Stimulated activated naive CD4-positive, alpha-beta T cell treated with Interleukin-2 at 50 U/mL for 16 hours (primary cell): Measurements from ENCODE around the gene RAPGEF4.

Experiments
- DNase-seq: peaks from one replicate; lab custom pipeline; 2025; lab: John Stamatoyannopoulos, UW

The RAPGEF4 gene

DNA sequence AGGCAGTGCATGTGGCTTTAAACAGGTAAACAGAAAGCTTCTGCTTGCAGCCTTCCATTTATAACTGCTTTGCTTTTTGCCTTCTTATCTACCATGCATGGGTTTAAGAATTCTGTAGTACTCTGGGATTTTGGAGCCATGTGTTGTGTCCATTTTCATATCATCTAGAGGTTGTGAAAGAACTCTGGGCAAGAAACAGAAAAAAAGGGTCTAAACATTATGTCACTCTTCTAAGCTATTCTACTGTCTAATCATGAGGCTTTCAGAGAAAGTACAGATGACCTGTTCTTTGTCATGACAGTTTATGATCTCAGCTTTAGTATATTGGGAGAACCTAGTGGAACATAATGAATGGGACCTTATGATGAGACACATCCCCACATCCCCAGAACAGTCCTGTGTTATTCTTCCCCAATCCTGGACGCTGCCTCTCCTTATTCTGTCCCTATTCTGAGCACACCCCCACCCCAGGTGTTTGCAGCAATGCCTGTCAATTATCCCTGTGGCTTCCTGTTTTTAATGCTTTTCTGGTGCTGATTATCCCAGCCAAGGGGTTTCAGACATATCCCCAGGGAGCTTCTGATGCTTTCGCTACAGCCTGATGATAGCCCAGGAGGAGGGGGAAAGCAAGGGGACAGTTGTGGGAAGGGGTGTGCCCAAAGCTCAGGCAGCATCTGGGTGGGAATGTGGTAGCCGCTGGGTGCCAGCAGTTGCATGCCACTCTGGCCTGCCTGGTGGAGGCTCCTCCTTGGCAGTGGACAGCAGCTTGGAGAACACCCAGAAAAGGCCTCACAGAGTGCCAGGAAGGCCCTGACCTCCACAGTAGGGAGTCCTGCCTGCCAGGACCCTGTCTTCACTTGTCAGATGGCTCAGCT, 170.5 kb downstream of the RAPGEF4 start:
- no peak for DNase-seq

DNA sequence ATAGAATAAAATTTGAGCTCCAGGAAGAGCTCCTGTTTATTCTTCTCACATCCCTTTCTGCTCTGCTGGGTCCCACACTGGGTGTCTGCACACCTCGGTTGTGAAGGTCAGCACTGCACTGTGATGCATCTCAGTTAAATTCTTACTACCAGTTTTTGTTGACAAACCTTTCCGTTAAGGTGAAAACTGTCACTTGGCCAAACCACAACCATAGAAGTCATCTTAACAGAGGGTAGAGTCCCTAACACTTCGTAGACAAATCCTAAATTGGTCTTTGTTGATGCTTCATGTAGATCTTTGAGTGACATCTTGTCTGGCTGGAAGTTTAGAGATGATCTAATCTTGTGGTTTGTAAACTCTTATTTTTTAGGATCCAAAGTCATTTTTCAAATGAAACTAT, 172.6 kb downstream of the RAPGEF4 start:
- DNase-seq, result no peak

DNA sequence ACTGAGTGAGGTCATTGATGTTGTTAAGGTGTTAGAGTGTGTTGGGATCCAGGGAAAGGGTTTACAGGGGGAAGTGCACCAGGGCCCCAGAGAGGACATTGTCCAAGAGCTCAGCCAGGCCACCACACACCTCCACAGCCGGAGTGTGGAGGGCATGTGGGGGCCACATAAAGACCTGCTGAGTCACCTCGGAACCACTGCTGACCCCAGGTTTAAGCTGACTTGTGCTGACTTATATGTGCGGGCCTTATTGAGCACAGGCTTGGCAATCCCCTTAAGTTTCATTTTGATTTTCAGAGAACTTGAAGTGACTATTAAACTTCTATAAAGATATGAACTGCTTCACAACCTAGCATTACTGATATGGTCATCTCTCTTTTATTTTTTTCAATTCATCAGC, 173.8 kb downstream of the RAPGEF4 start:
- no peak for DNase-seq

DNA sequence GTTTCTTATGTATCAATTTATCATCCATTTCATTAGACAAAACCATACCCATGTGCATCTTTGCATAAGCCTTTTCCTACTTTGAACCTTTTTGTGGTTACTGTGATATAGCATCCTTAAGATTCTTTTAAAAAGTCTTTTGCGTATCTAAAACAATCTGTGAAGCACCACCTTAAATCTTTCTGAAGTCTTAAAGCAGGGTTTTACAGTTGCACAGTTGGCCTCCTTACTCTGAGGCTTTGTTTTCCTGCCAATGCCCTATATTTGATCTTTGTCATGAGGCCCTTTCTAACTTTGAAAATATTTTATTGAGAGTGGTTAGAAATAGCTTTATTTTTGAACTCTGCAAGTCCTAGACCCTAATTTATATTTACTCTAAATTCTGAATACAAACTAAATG, 176.6 kb downstream of the RAPGEF4 start:
- no peak for DNase-seq

DNA sequence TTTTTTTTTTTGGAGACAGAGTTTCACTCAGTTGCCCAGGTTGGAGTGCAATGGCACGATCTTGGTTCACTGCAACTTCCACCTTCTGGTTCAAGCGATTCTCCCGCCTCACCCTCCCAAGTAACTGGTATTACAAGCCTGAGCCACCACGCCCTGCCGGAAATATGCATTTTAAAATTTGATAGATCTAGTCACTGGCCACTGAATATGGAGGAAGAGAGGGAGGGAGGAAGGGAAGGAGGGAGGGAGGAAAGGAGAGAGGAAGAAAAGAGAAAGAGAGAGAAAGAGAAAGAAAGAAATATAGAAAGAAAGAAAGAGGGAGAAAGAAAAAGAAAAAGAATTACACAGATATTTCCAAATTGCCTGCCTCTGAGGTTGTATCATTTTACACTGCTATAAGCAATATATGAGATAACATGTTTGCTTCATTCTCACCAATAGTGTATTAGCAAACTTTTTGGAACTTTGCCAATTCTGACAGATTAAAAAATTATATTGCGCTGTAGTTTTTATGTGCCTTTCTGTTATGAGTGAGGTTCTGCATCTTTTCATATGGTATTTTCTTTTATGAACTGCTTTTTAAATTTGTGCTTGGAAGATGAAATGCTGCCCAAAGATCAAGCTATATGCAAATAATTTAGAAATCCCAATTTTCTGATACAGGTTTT, 178.8 kb downstream of the RAPGEF4 start:
- DNase-seq, result no peak

DNA sequence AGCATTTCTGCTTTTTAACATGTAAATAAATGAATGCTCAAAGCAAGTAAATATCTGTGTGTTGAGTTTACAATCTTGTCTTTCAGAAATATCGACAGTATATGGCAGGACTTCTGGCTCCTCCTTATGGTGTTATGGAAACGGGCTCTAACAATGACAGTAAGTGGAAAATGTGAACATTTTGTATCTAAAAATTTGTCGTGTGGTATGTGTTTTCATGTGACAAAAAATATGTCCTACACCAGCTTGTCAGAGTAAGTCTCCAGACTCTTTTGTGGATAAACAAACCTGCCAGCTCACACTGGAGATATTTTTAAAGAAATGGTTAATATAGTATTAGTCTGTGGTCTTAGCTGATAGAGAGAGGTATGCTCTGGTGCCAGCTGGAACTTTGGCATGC, 182.1 kb downstream of the RAPGEF4 start:
- no peak for DNase-seq

DNA sequence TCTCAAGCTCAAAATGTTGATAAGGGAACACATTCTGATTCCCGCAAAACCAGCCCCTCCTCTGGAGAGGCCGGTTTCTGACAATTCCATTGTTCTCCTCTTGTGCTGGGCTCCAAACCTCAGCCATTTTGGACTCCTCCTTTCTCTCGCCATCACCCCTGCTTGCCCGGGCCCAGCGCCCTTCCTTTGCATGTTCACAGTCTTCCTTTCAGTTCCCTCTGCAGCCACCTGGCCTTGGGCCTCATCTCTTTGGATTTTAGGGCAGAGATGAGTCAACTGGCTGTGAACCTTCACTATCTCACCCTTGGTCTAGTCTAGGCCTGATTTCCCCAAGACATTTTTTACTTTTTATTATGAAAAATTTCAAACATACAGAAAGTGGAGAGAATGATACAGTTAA, 184.1 kb downstream of the RAPGEF4 start:
- no peak for DNase-seq

DNA sequence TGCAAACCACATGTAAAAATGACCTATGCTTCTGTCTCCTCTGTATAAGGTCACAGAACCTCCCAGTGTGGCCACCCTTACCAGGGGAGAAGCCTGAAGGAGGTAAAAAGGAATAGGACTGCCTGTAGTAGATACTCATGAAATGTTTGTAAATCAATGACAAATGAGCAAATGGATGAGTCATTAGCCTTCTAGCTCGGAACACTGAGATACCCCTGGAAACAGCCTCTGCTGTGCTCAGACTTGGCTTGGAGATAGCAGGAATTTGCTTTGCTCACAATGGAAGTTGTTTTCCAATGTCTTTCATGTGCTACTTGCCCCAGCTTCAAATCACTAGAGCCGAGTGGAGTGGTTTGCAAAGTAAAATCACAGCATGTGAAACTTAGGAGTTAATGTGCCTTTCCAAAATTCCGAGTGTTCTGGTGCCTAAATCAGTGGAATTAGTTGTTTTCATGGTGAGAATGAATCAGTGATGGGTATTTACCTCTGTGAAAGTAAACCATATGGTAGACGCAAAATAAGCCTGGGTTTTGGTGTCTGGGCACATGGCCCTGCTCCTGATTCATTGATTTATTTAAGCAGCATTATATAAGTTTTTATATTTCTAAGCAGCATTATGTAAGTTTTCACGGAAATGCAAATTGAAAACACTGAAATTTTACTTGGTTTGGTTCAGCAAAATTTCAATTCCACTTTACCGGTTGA, 186.0 kb downstream of the RAPGEF4 start:
- DNase-seq, result no peak

DNA sequence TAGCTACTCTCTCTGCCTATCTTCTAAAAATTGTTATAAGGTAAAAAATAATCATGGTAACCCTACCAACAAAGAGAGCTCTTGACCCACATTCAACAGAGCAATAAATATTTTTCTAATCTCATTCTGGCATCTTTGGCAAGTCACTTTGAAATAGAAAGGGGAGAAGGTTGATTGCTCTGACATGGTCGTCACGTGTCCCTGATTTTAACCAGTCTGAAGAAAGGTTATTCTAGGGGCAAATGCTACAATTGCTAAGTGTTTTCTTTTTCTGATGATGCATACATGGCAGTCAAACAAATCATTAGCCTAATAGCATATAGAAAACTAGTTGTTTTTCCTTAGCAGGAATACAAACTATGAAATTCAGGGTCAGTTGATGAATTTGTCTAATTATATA, 186.7 kb downstream of the RAPGEF4 start:
- no peak for DNase-seq

DNA sequence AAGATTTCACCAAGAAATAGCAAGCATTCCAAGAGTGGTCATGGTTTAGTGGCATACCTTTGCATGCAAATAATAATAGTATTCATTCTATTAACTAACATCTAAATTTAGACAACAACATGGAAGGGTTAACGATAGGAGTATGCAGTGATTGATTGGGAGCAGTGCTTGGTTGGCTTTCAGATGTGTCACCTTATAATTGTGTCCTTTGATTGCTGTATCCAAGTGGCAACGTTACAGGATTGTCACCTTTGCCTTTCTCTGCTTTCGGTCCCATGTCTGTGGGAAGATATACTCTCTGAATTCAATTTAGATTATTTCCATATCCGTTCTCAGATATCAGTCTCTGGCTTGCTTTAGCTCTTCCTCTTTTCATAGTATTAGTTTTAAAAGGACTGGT, 187.2 kb downstream of the RAPGEF4 start:
- DNase-seq, result no peak

DNA sequence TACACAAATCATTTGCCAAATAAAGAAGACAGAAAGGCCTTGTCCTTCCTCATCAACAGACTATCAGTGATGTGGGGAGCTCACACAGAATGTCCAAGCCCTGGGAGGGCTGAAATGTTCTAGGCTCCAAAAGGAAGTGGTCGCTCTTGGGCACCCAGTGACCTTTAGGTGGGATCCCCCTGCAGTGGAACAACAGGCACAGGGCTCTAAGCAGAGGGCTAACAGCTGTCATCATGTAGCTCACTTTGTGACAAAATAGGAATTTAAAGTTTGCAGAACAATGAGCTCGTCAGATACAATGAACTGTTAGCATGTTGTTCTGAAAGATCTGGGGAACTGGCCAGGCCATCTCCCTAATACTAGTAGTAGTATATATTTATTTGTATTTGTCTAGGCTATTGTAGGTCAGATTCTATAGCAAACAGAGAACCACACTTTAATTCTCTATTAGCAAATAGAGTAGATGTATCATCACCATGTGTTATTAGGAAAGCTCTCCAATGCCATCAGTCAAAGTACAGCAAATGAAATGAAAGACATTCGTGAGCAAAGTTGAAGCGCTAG, 188.5 kb downstream of the RAPGEF4 start:
- no peak for DNase-seq

DNA sequence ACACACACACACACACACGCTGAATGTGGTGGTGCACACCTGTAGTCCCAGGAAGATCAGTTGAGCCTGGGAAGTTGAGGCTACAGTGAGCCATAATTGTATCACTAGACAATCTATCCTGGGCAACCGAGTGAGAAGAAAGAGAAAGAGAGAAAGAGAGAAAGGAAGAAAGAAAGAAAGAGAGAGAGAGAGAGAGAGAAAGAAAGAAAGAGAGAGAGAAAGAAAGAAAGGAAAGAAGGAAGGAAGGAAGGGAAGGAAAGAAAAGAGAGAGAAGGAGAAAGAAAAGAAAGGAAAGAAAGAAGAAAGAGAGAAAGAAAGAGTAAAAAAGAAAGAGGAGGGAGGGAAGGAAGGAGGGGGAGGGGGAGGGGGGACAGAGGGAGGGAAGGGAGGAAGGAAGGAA, 190.0 kb downstream of the RAPGEF4 start:
- no peak for DNase-seq

DNA sequence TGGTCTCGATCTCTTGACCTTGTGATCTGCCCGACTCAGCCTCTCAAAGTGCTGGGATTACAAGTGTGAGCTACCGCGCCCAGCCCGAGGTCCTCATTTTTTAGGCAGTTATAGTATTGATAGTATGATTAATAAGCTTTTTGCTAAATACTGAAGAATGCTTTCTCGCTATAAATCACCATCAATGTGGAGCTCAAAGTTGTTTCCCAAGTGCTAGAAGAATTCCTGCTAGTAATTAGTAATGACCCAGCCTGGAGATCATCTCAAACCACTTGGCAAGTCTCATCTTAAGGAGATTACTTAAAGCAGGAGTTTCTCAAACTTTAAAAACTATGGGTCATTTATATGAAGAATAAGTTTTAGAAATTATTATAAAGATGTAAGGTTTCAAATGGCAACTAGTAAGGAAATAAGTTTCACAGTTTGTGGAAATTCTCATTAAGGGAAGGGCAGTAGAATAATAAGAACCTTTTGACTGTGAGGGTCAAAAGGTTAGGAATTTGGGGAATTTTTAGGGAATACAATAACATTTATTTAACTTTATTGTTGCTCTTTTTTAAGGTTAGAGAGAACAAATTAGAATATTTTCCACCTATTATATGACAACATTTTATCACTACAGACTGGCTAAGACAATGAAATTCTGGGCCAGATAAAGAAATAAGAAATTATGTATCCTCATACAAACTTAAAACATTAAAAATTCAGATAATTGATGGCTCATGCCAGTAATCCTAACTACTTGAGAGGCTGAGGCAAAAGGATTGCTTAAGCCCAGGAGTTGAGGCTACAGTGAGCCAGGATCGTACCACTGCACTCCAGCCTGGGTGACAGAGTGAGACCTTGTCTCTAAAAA, 191.4 kb downstream of the RAPGEF4 start:
- DNase-seq, result no peak

DNA sequence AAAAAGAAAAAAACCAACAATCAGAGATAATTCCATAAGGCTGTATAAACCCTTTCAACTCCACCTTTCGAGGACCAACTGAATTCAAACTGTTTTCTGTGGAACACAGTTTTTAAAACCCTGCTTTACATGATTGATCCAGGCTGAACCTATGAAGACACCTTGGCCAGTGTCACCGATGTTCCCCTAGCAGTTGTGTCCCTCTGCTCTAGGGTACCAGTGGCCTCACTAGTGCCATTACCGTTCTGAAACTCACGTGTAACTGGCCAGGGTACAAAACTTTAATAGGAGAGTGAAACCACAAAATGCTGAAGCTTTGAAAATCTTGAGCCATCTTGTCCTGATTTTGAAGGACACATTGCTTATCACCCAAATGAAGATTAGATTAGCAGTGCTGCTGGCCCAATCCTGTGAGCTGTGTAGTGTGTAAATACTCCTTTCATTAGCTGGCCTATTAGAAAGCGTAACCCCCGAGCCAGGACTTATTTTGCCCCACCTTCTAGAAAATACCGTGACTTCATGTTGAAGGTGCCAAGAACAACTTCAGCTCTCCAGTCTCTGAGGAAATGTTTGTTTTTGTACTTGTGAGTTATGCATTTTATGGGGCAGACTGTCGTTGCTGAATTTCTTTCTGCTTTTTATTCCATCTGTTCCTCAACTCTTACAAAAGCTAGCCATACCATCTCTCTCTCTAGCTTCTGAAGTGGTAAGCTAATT, 192.2 kb downstream of the RAPGEF4 start:
- DNase-seq, result no peak

DNA sequence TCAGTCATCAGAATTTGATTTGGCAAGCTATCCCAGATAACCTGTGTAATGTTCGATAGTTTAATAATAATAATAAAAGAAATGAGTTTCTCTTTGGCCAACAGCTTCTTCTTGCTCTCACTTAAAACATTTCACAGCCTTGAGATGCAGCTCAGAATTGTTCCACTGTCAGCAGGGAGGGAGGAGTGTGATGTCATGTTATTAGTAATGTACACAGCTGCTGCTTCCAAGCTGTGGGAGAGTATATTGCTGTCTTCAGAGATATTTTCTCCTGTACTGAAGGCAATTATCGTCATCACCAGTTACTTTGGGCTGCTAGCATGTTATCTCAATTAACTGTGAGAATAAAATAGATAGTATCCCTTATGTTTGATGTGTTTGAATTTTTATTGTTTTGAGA, 193.1 kb downstream of the RAPGEF4 start:
- DNase-seq, result no peak

DNA sequence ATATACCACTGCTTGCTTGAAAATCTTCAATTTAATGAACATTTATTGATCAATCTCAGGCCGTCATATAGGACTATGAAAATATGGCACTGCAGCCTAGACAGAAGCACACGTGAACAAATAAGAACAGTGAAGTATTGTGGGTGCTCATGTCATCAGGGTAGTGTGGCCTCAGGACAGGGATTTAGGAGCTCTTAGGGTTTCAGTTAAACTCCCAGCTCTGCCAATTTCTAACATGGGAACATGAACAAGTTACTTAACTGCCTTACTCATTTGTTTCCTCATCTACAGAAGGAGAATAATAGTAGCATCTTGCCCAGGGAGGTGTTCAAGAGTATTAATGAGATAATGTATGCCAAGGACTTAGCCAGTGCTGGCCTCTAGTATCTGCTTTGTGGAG, 194.0 kb downstream of the RAPGEF4 start:
- no peak for DNase-seq

DNA sequence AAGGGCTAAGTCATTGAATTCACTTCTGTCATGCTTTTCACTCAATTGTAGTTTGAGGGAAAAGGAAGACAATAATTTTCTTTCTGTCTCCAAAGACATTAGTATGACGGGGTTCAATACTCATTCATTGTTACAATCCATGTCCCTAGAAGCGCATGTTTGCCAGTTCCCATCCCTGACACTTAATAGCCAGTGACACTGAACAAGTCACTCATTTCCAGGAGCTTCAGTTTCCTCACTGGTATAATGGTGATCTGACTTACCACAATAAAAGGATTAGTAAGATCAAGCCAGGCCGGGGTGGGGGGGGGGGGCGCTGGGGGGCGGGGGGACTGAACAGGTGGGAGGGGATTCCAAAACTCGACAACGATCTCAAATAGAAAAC, 195.2 kb downstream of the RAPGEF4 start:
- DNase-seq, result no peak

DNA sequence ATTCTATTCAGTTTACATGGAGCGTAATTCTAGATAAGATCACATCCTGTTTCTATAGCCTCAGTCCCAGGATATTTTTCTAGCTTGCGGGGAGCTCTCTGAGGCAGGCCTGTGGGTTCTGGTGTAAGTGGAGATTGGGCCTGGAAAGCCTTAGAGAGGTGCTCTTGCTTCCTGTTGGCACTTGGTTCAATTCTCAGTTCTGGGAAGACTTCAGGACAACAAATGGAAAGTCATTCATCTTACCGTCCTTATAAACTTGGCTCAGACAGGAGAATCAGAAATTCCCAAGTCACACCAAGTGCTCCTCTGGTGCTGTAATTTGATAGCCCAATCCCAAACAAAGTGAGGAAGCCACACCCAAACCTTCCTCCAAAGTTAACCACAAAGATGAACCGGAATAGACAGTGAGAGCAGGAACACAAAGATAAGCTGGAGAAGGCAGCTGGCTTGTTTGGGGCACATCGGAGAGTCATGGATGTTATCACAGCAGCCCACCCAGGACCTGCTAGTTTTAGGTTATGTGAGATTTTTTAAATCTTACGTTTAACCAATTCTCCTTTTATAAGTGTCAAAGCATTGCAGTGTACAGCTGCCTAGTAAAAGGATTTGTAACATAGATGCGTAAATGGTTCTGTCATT, 195.7 kb downstream of the RAPGEF4 start:
- no peak for DNase-seq

DNA sequence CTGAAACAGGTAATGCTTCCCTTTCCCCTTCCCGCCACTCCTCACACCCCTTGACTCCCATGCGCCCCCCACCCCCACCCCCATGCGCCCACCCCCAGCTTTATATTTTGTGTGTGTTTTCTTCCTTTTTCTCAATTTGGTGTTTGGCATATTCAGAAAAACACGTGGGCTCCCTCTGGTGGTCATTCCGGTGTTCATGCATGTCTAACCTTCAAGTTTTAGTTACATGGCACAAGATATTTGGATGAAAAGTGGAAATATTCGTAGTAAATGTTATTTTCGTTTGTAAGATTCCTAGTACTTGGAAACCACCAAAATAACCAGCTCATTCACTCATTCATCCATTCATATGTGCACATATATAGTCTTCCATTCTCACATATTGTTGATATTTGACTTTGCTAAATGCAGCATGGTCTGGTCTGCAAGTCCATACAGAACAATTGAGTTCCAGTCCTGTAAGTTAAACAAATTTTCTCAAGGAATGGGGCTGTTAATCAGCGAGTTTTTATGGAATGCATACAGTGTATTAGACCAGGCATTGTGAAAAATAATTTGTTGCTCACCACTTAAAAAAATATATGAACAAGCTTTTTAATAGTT, 196.4 kb downstream of the RAPGEF4 start:
- peak; percentile 17 for DNase-seq
